ENCODE results near the gene CDC27.
"Not testable (repeated sequence)": the region's sequence is repeated elsewhere in the genome, so short reads cannot be mapped to it uniquely, and the experiment has no call there.

The CDC27 gene

GRCh38 chr17:47176389-47176826, 12.7 kb downstream of the CDC27 start:
- H3K27ac ChIP-seq (ENCODE audit: low read depth, low read length, severe bottlenecking): no peak overlapping the region
- WGBS, 2 experiments (ENCODE audit: insufficient coverage in 2 of 2): 83 to 100% methylated on average over 1 of the region's 2 CpGs
- no peaks in the 10 kb centered on the region for H3K4me1 ChIP-seq (ENCODE audit: control insufficient read depth, insufficient read depth, low read length, poor library complexity, severe bottlenecking)
- no peak overlapping the region for H3K4me3 ChIP-seq (ENCODE audit: extremely low read depth, insufficient read depth, low read length, poor library complexity, severe bottlenecking)
- H3K9me3 ChIP-seq (ENCODE audit: control insufficient read depth, low read length): no peaks in the 10 kb centered on the region
- H3K36me3 ChIP-seq (ENCODE audit: control insufficient read depth, insufficient read depth, low read length): peaks cover 72% of the 10 kb centered on the region

GRCh38 chr17:47174823-47175222, 14.3 kb downstream of the CDC27 start:
- not testable (repeated sequence) for H3K9me3 ChIP-seq (ENCODE audit: control insufficient read depth, low read length); H3K4me1 ChIP-seq (ENCODE audit: control insufficient read depth, insufficient read depth, low read length, poor library complexity, severe bottlenecking); H3K27ac ChIP-seq (ENCODE audit: low read depth, low read length, severe bottlenecking); H3K4me3 ChIP-seq (ENCODE audit: extremely low read depth, insufficient read depth, low read length, poor library complexity, severe bottlenecking)
- peaks cover 69% of the 10 kb centered on the region for H3K36me3 ChIP-seq (ENCODE audit: control insufficient read depth, insufficient read depth, low read length)
- WGBS, 2 experiments (ENCODE audit: insufficient coverage in 2 of 2): 91 to 99% methylated on average over 8 of the region's 8 CpGs

- no peaks in the 10 kb centered on the region for H3K4me1 ChIP-seq (ENCODE audit: control insufficient read depth, insufficient read depth, low read length, poor library complexity, severe bottlenecking)
- no peak overlapping the region for H3K4me3 ChIP-seq (ENCODE audit: extremely low read depth, insufficient read depth, low read length, poor library complexity, severe bottlenecking)
- H3K36me3 ChIP-seq (ENCODE audit: control insufficient read depth, insufficient read depth, low read length): peaks cover 67% of the 10 kb centered on the region
- no peak overlapping the region for H3K27ac ChIP-seq (ENCODE audit: low read depth, low read length, severe bottlenecking)
- no CpG with 5 or more reads among the region's 2 CpGs for WGBS, 2 experiments (ENCODE audit: insufficient coverage in 2 of 2)
- no peaks in the 10 kb centered on the region for H3K9me3 ChIP-seq (ENCODE audit: control insufficient read depth, low read length)
These were observed 16.2 kb downstream of the CDC27 start for GRCh38 chr17:47172696-47173565.

GRCh38 chr17:47170710-47171109, 18.4 kb downstream of the CDC27 start:
- no peaks in the 10 kb centered on the region for H3K4me1 ChIP-seq (ENCODE audit: control insufficient read depth, insufficient read depth, low read length, poor library complexity, severe bottlenecking)
- peaks cover 66% of the 10 kb centered on the region for H3K36me3 ChIP-seq (ENCODE audit: control insufficient read depth, insufficient read depth, low read length)
- H3K9me3 ChIP-seq (ENCODE audit: control insufficient read depth, low read length): no peaks in the 10 kb centered on the region
- H3K27ac ChIP-seq (ENCODE audit: low read depth, low read length, severe bottlenecking): no peak overlapping the region
- no peak overlapping the region for H3K4me3 ChIP-seq (ENCODE audit: extremely low read depth, insufficient read depth, low read length, poor library complexity, severe bottlenecking)
- 97% methylated on average over 4 of the region's 4 CpGs; no CpG with 5 or more reads in 1 of the 2 experiments for WGBS, 2 experiments (ENCODE audit: insufficient coverage in 2 of 2)

DNA sequence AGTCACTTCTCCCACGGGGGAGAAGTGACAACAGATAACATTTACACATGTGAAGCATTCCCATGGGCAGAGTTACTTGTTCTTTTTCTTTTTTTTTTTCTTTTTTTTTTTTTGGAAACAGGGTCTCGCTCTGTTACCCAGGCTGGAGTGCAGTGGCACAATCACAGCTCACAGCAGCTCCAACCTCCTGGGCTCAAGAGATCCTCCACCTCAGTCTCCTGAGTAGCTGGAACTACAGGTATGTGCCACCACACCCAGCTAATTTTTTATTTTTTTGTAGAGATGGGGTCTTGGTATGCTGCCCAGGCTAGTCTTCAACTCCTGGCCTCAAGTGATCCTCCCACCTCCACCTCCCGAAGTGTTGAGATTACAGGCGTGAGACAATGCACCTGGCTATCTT, 20.2 kb downstream of the CDC27 start:
- H3K27ac ChIP-seq (ENCODE audit: low read depth, low read length, severe bottlenecking); H3K4me3 ChIP-seq (ENCODE audit: extremely low read depth, insufficient read depth, low read length, poor library complexity, severe bottlenecking); H3K9me3 ChIP-seq (ENCODE audit: control insufficient read depth, low read length); H3K4me1 ChIP-seq (ENCODE audit: control insufficient read depth, insufficient read depth, low read length, poor library complexity, severe bottlenecking): not testable (repeated sequence)
- WGBS, 2 experiments (ENCODE audit: insufficient coverage in 2 of 2): 89 to 96% methylated on average over 1 to 3 of the region's 4 CpGs
- H3K36me3 ChIP-seq (ENCODE audit: control insufficient read depth, insufficient read depth, low read length): peaks cover 65% of the 10 kb centered on the region

DNA sequence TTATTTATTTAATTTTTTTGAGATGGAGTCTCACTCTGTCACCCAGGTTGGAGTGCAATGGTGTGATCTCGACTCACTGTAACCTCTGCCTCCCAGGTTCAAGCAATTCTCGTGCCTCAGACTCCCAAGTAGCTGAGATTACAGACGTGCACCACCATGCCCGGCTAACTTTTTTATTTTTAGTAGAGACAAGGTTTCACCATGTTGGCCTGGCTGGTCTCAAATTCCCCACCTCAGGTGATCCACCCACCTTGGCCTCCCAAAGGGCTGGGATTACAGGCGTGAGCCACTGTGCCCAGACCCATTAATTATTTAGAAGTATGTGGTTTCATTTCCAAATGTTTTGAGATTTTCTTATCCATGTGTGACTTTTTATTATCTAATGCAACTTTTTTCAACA, 22.2 kb downstream of the CDC27 start:
- H3K9me3 ChIP-seq (ENCODE audit: control insufficient read depth, low read length); H3K4me1 ChIP-seq (ENCODE audit: control insufficient read depth, insufficient read depth, low read length, poor library complexity, severe bottlenecking); H3K4me3 ChIP-seq (ENCODE audit: extremely low read depth, insufficient read depth, low read length, poor library complexity, severe bottlenecking); H3K27ac ChIP-seq (ENCODE audit: low read depth, low read length, severe bottlenecking): not testable (repeated sequence)
- peaks cover 69% of the 10 kb centered on the region for H3K36me3 ChIP-seq (ENCODE audit: control insufficient read depth, insufficient read depth, low read length)
- WGBS, 2 experiments (ENCODE audit: insufficient coverage in 2 of 2): 87 to 100% methylated on average over 3 to 5 of the region's 5 CpGs

DNA sequence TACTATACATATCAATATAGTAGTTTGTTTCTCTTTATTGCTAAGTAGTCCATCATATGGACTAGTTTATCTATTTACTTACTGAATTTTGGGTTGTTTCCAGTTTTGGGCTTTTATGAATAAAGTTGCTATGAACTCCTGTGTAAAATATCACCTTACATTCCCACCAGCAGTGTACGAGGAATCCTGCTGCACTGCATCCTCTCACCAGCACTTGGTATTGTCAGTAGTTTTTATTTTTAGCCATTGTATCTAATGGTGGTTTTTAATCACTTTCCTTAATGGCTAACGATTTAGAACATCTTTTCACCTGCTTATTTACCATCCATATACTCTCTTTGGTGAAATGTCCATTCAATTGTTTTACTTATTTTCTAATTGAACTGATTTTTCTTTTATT, 24.0 kb downstream of the CDC27 start:
- Histone ChIP-seq H3K9me3 (ENCODE audit: control insufficient read depth, low read length) (no peaks in the 10 kb centered on the region), H3K36me3 (ENCODE audit: control insufficient read depth, insufficient read depth, low read length) (peaks cover 78% of the 10 kb centered on the region)
- no CpG with 5 or more reads among the region's 2 CpGs for WGBS, 2 experiments (ENCODE audit: insufficient coverage in 2 of 2)

GRCh38 chr17:47164263-47164662, 24.8 kb downstream of the CDC27 start:
- whole genome bisulfite sequencing, 2 experiments (ENCODE audit: insufficient coverage in 2 of 2): 97 to 98% methylated on average over 4 to 5 of the region's 5 CpGs
- Histone ChIP-seq H3K4me1 (ENCODE audit: control insufficient read depth, insufficient read depth, low read length, poor library complexity, severe bottlenecking) (no peaks in the 10 kb centered on the region), H3K4me3 (ENCODE audit: extremely low read depth, insufficient read depth, low read length, poor library complexity, severe bottlenecking) (no peak overlapping the region), H3K36me3 (ENCODE audit: control insufficient read depth, insufficient read depth, low read length) (peaks cover 81% of the 10 kb centered on the region), H3K9me3 (ENCODE audit: control insufficient read depth, low read length) (no peaks in the 10 kb centered on the region), H3K27ac (ENCODE audit: low read depth, low read length, severe bottlenecking) (no peak overlapping the region)

More for the DNA sequence above, 24.0 kb downstream of the CDC27 start:
- no peaks in the 10 kb centered on the region for H3K4me1 ChIP-seq (ENCODE audit: control insufficient read depth, insufficient read depth, low read length, poor library complexity, severe bottlenecking)
- no peak overlapping the region for H3K4me3 ChIP-seq (ENCODE audit: extremely low read depth, insufficient read depth, low read length, poor library complexity, severe bottlenecking)
- H3K27ac ChIP-seq (ENCODE audit: low read depth, low read length, severe bottlenecking): no peak overlapping the region

- 85 to 100% methylated on average over 1 of the region's 2 CpGs for WGBS, 2 experiments (ENCODE audit: insufficient coverage in 2 of 2)
- Histone ChIP-seq H3K36me3 (ENCODE audit: control insufficient read depth, insufficient read depth, low read length) (peaks cover 79% of the 10 kb centered on the region), H3K27ac (ENCODE audit: low read depth, low read length, severe bottlenecking) (no peak overlapping the region), H3K4me3 (ENCODE audit: extremely low read depth, insufficient read depth, low read length, poor library complexity, severe bottlenecking) (no peak overlapping the region), H3K9me3 (ENCODE audit: control insufficient read depth, low read length) (no peaks in the 10 kb centered on the region), H3K4me1 (ENCODE audit: control insufficient read depth, insufficient read depth, low read length, poor library complexity, severe bottlenecking) (no peaks in the 10 kb centered on the region)
These were observed 27.0 kb downstream of the CDC27 start for GRCh38 chr17:47162013-47162622.

DNA sequence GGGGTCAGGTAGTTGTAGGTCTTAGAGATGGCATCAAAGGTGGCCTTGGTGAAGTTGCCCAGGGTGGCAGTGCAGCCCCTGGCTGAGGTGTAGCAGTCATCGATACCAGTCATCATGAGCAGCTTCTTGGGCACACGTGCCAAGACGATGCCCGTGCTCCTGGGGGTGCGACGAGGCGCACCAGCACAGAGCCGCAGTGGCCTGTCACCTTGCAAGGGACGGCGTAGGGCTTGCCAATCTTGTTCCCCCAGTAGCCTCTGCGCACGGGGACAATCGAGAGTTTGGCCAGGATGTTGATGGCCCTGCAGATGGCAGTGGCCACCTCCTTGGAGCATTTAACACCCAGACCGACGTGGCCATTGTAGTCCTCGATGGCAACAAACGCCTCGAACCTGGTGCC, 29.8 kb downstream of the CDC27 start:
- no peaks in the 10 kb centered on the region for H3K9me3 ChIP-seq (ENCODE audit: control insufficient read depth, low read length)
- H3K4me1 ChIP-seq (ENCODE audit: control insufficient read depth, insufficient read depth, low read length, poor library complexity, severe bottlenecking): no peaks in the 10 kb centered on the region
- no peak overlapping the region for H3K4me3 ChIP-seq (ENCODE audit: extremely low read depth, insufficient read depth, low read length, poor library complexity, severe bottlenecking)
- H3K27ac ChIP-seq (ENCODE audit: low read depth, low read length, severe bottlenecking): no peak overlapping the region
- 96 to 98% methylated on average over 18 of the region's 18 CpGs for WGBS, 2 experiments (ENCODE audit: insufficient coverage in 2 of 2)
- H3K36me3 ChIP-seq (ENCODE audit: control insufficient read depth, insufficient read depth, low read length): peaks cover 88% of the 10 kb centered on the region

DNA sequence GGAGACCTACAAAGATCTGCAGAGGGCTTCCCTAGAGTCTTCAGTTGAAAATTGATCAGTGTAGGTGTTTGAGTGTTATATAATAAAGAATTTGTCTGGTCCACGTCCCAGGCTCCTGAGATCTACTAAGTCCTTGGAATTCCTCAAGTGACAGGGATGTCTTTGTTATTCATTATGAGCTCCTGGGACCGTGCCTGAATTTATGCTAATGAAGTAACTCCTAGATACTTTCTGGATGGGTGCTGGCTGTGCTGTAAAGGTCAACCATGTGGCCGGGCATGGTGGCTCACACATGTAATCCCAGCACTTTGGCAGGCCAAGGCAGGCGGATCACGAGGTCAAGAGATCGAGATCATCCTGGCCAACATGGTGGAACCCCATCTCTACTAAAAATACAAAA, 43.7 kb downstream of the CDC27 start:
- no peak overlapping the region for H3K27ac ChIP-seq (ENCODE audit: low read depth, low read length, severe bottlenecking)
- no peak overlapping the region for H3K4me3 ChIP-seq (ENCODE audit: extremely low read depth, insufficient read depth, low read length, poor library complexity, severe bottlenecking)
- H3K9me3 ChIP-seq (ENCODE audit: control insufficient read depth, low read length): no peaks in the 10 kb centered on the region
- peaks cover 92% of the 10 kb centered on the region for H3K36me3 ChIP-seq (ENCODE audit: control insufficient read depth, insufficient read depth, low read length)
- WGBS, 2 experiments (ENCODE audit: insufficient coverage in 2 of 2): 44 to 67% methylated on average over 3 to 5 of the region's 6 CpGs
- no peaks in the 10 kb centered on the region for H3K4me1 ChIP-seq (ENCODE audit: control insufficient read depth, insufficient read depth, low read length, poor library complexity, severe bottlenecking)
